Natural killer cell (primary cell): ENCODE measurements around the gene LYPD5. TPM values are rescaled to one million over a fixed set of nuclear protein-coding genes. Genes with fewer than 3 reads are reported as not detected.

Experiments
- ATAC-seq, 3 donors: fragments of 150-1000 bp in 2 of 3; fragments of 200-7000 bp in 1 of 3; cut with Tn5 transposase; 1 replicate in 1 of 3; 2 replicates in 2 of 3; pipeline ENCODE4 v1.10.0; 2021; ENCODE audit warnings: mild to moderate bottlenecking in 2 of 3, moderate library complexity in 2 of 3
- DNase-seq, 2 donors: peaks; one replicate each; pipeline versions ENCODE4 v3.0.0 to v3.0.0-alpha.2; 2013 to 2021; ENCODE audit warnings: mixed read lengths in 1 of 2
- H3K27ac ChIP-seq: one replicate; pipeline ENCODE4 v1.5.1; 2013; ENCODE audit warnings: mild to moderate bottlenecking, low read length
- H3K27me3 ChIP-seq: one replicate; pipeline ENCODE4 v1.6.1; 2013; ENCODE audit warnings: low read length; ENCODE audit not compliant: control insufficient read depth, insufficient read depth
- H3K36me3 ChIP-seq: one replicate; pipeline ENCODE4 v1.6.1; 2013; ENCODE audit warnings: low read length; ENCODE audit not compliant: control insufficient read depth, insufficient read depth
- H3K4me1 ChIP-seq: one replicate; pipeline ENCODE4 v1.6.1; 2013; ENCODE audit warnings: low read length; ENCODE audit not compliant: control insufficient read depth, insufficient read depth
- H3K4me3 ChIP-seq: one replicate; pipeline ENCODE4 v1.5.1; 2013; ENCODE audit warnings: low read length
- H3K9me3 ChIP-seq: one replicate; pipeline ENCODE4 v1.6.1; 2013; ENCODE audit warnings: low read length; ENCODE audit not compliant: control insufficient read depth, insufficient read depth
- H3K27ac Mint-ChIP-seq, 2 donors: one replicate each; pipeline ENCODE4 v1.8.0; 2022; ENCODE audit warnings: mild to moderate bottlenecking in 2 of 2, mixed read lengths in 2 of 2, moderate library complexity in 1 of 2
- H3K27me3 Mint-ChIP-seq, 2 donors: one replicate each; pipeline ENCODE4 v1.8.0; 2022; ENCODE audit warnings: low read depth in 2 of 2, mixed read lengths in 2 of 2
- H3K36me3 Mint-ChIP-seq: one replicate; pipeline ENCODE4 v1.8.0; 2022; ENCODE audit warnings: mixed read lengths
- H3K4me1 Mint-ChIP-seq, 2 donors: one replicate each; pipeline ENCODE4 v1.8.0; 2022; ENCODE audit warnings: mixed read lengths in 2 of 2
- H3K4me3 Mint-ChIP-seq: one replicate; pipeline ENCODE4 v1.8.0; 2022; ENCODE audit warnings: mild to moderate bottlenecking, moderate library complexity, mixed read lengths
- H3K9me3 Mint-ChIP-seq, 2 donors: one replicate each; pipeline ENCODE4 v1.8.0; 2022; ENCODE audit warnings: mixed read lengths in 2 of 2
- CTCF ChIP-seq: fragments of 200-600 bp; IDR thresholded peaks from one replicate; pipeline ENCODE4 v1.8.0; 2022; ENCODE audit warnings: antibody characterized with exemption
- WGBS: methylation state at CpG from one replicate; pipeline ENCODE4 v1.1.7; 2013; ENCODE audit warnings: missing lambda C conversion rate; ENCODE audit not compliant: insufficient coverage; 5-methylcytosine and 5-hydroxymethylcytosine counted together
- intact Hi-C: fragments of 100-400 bp; cut with micrococcal nuclease; formaldehyde crosslinking; loops from one replicate; pipeline ENCODE4 v1.14.2; 2022
- total RNA-seq, 4 donors: library from RNA; stranded (reverse); fragments of 120-200 nt in 1 of 4; gene quantifications; one replicate each; pipeline versions ENCODE4 v1.2.3 to v1.2.4, GENCODE V29; 2013 to 2022

Gene LYPD5
- total RNA-seq, 3 donors from 2014 or later (not counting 1 experiment from before 2014, with no cell fraction given), result not detected

- ATAC-seq (no peak), DNase-seq (no peak)
- H3K4me1 ChIP-seq, result no peaks in the 10 kb centered on the region
- 79% methylated on average over 5 of the region's 5 CpGs for WGBS
- intact Hi-C loops, result no loop called here
- H3K27ac Mint-ChIP-seq, result no peak overlapping the region
- H3K36me3 ChIP-seq, result no peaks in the 10 kb centered on the region
- peaks cover 23 to 31% of the 10 kb centered on the region in 2 donors for H3K27me3 Mint-ChIP-seq
- no peaks in the 10 kb centered on the region for H3K9me3 ChIP-seq
- no peak overlapping the region for H3K4me3 Mint-ChIP-seq
- no peaks in the 10 kb centered on the region for H3K36me3 Mint-ChIP-seq
- no peak overlapping the region for H3K4me3 ChIP-seq
- H3K27ac ChIP-seq, result no peak overlapping the region
- peaks cover 2% of the 10 kb centered on the region for H3K27me3 ChIP-seq
- no peaks in the 10 kb centered on the region for H3K9me3 Mint-ChIP-seq
- no peaks in the 10 kb centered on the region for H3K4me1 Mint-ChIP-seq
- no peak for TF ChIP-seq CTCF
Observed at GRCh38 chr19:43814663-43815352, 12.6 kb upstream of the LYPD5 start.

DNA sequence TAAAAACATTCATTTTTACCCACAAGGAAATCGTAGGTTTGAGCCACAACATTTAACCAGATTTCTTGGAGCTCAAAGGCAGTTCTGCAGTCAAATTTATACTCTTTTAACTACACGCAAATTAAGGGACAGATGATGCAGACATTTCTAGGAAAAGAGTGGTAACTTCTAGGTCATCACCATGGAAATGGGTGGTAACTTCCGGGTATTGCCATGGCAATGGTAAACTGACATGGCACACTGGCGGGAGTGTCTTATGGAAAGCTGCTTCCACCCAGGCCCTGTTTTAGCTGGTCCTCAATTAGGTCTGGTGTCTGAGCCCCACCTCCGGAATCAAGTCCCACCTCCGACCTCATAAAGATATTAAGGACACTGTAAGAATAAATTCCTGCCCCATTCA is 10.4 kb upstream of the LYPD5 start:
- no peaks in the 10 kb centered on the region for H3K9me3 Mint-ChIP-seq
- H3K36me3 Mint-ChIP-seq, result no peaks in the 10 kb centered on the region
- no peaks in the 10 kb centered on the region for H3K4me1 ChIP-seq
- intact Hi-C loops, result no loop called here
- no peak overlapping the region for H3K27ac Mint-ChIP-seq
- H3K9me3 ChIP-seq, result no peaks in the 10 kb centered on the region
- peaks cover 10 to 18% of the 10 kb centered on the region in 2 donors for H3K27me3 Mint-ChIP-seq
- DNase-seq (no peak), ATAC-seq (no peak)
- WGBS, result 79% methylated on average over 4 of the region's 6 CpGs
- H3K27me3 ChIP-seq, result peaks cover 2% of the 10 kb centered on the region
- no peaks in the 10 kb centered on the region for H3K36me3 ChIP-seq
- H3K4me3 ChIP-seq, result no peak overlapping the region
- no peaks in the 10 kb centered on the region for H3K4me1 Mint-ChIP-seq
- H3K27ac ChIP-seq, result no peak overlapping the region
- H3K4me3 Mint-ChIP-seq, result no peak overlapping the region
- no peak for TF ChIP-seq CTCF

DNA sequence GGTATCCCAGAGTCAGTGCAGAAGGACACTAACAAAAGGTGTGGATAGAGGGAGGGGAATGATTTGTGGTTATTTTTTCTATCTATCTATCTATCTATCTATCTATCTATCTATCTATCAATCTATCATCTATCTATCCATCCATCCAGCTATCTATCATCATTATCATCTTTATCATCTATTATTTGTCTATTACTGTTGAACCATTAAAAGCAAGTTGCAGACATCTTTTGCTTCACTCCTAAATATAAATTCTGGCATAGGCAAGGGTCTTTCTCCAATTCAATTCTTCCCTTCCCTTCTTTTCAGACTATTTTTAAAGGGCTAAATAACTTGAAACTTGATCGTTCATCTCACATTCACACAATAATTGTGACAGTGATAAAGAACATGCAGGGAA is 10.0 kb upstream of the LYPD5 start:
- 88% methylated on average over 1 of the region's 1 CpG for WGBS
- Histone ChIP-seq H3K9me3 (no peaks in the 10 kb centered on the region), H3K4me3 (no peak overlapping the region), H3K27ac (no peak overlapping the region), H3K4me1 (no peaks in the 10 kb centered on the region), H3K36me3 (no peaks in the 10 kb centered on the region), H3K27me3 (peaks cover 2% of the 10 kb centered on the region)
- ATAC-seq (no peak), DNase-seq (no peak)
- no peak for TF ChIP-seq CTCF
- intact Hi-C loops, result no loop called here
- peaks cover 12 to 21% of the 10 kb centered on the region in 2 donors for H3K27me3 Mint-ChIP-seq
- no peak overlapping the region for H3K4me3 Mint-ChIP-seq
- H3K4me1 Mint-ChIP-seq, result no peaks in the 10 kb centered on the region
- no peaks in the 10 kb centered on the region for H3K36me3 Mint-ChIP-seq
- no peaks in the 10 kb centered on the region for H3K9me3 Mint-ChIP-seq
- H3K27ac Mint-ChIP-seq, result no peak overlapping the region

- 45% methylated on average over 1 of the region's 1 CpG for WGBS
- Mint-ChIP-seq H3K36me3 (no peaks in the 10 kb centered on the region), H3K9me3 (no peaks in the 10 kb centered on the region), H3K4me3 (no peak overlapping the region), H3K4me1 (no peaks in the 10 kb centered on the region), H3K27ac (no peak overlapping the region), H3K27me3 (peaks cover 12 to 19% of the 10 kb centered on the region in 2 donors)
- Histone ChIP-seq H3K27me3 (peaks cover 2% of the 10 kb centered on the region), H3K36me3 (no peaks in the 10 kb centered on the region), H3K4me3 (no peak overlapping the region), H3K4me1 (no peaks in the 10 kb centered on the region), H3K9me3 (no peaks in the 10 kb centered on the region), H3K27ac (no peak overlapping the region)
- ATAC-seq (no peak), DNase-seq (no peak)
- intact Hi-C loops, result no loop called here
- no peak for TF ChIP-seq CTCF
Observed at GRCh38 chr19:43811837-43812236, 9.6 kb upstream of the LYPD5 start.
